Stimulated activated CD8-positive, alpha-beta memory T cell treated with anti-CD3 and anti-CD28 coated beads, Interleukin-7, amount 100 ng/mL, for 24 hours (primary cell): Measurements from ENCODE around the gene CDKN2B-AS1.

Source experiments
- DNase-seq: peaks from one replicate; pipeline ENCODE4 v3.0.0-alpha.2; 2020; ENCODE audit warnings: low read depth

Gene CDKN2B-AS1

GRCh38 chr9:22005702-22006606, 11.4 kb downstream of the CDKN2B-AS1 start:
- no peak for DNase-seq

GRCh38 chr9:22008384-22008716, 13.8 kb downstream of the CDKN2B-AS1 start:
- no peak for DNase-seq

- no peak for DNase-seq
Measured at GRCh38 chr9:22008717-22009505, 14.3 kb downstream of the CDKN2B-AS1 start, which contains the start of gene CDKN2B. CDKN2B (minus strand) TSS chr9:22009305; CDS start chr9:22008953, 352 bp downstream.

DNA sequence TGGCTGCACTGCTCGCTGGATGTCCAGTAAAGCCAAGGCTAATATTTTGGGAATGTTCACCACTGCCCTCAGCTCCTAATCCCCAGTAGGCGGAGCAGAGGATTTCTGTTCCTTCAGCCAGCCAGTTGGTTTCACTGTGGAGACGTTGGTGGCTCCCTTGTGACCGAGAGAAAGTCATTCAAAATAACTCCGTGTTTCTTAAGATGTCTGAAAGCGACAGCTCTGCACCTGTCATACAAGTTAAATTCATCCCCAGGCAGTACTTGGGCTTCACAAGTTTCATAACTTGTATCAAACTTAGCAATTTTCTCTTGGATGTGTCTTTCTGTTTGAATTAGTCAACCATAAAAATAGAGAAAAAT, 14.9 kb downstream of the CDKN2B-AS1 start:
- DNase-seq, result no peak

DNA sequence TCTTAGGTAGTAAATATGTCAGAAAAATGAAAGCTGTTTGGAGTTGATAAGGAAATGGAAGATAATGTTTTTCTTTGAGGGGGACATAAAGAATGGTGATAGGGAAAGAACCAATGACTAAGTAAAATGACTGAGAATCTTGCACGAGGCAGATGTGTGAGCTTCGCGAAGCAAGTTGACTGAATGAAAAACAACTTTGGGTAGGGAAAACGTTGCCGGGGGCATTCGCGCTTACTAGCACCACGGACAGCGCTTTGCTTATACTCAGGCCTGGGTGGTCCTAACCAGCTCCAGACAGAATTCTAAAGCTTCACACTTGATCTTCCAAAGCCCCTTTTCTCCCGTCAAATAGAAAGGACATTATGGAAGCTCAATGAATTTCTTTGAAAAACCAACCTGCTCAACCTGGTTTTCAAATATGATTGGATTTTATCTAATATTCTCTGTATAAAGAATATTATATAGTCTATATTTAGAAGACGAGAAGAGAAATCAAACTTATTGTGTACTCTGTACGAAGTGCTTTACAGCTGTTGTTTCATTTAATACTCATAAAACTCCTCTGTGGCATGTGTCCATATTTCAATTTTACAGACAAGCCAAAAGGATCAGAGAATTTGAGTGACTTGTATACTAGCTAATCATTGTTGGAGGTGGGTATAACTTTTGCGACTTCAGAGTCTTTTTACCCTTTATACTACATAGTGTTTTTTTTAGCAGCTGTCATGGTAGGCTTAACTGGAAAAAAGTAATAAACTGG, 16.5 kb downstream of the CDKN2B-AS1 start:
- DNase-seq, result no peak

DNA sequence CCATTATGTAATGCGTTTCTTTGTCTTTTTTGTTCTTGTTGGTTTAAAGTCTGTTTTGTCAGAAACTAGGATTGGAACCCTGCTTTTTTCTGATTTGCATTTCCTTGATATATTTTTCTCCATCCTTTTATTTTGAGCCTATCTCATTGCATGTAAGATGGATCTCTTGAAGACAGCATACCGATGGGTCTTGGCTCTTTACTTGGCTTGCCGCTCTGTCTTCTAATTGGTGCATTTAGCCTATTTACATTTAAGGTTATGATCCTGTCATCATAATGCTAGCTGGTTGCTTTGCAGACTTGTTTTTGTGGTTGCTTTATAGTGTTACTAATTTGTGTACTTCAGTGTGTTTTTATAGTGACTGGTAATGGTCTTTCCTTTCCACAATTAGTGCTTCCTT, 27.8 kb downstream of the CDKN2B-AS1 start:
- no peak for DNase-seq

- no peak for DNase-seq
Measured at GRCh38 chr9:22026696-22027095, 32.1 kb downstream of the CDKN2B-AS1 start.

DNA sequence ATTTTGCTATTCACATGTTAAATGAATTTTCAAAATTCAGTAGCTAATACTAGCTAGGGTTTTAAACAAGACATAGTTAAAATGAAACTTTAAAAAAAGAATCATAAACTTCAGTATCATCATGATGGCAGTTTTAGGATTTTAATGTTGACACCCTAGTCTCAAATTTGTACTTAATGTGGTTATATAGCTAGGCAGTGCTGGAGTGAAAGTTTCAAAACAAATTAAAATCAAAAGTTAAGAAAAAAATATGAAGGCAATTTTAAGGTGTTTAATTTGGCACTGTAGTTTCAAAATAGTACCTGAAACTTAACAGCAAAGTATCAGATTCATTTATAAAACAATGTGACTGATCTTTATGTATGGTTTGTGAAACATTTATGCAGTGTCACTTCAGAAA, 33.8 kb downstream of the CDKN2B-AS1 start:
- DNase-seq, result no peak

DNA sequence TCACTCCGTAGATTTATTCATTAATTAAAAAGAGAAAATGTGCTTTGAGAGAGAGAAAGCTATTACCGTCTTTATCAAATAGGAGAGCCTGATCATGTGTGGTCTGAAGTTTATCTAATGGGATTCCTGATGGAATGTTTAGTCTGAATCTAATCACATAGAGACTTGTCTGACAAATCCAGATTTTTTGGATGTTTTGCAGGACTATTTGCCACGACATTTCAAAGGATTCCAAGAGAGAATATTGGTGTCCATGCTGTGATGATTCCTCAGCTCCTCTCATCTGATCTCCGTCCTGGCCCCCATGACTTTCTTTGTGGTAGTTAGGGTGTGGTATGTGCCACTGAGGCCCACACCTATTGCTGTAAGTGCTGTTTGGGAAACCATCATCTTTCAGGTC, 34.6 kb downstream of the CDKN2B-AS1 start:
- no peak for DNase-seq

- DNase-seq, result no peak
Measured at GRCh38 chr9:22030101-22030598, 35.6 kb downstream of the CDKN2B-AS1 start.

DNA sequence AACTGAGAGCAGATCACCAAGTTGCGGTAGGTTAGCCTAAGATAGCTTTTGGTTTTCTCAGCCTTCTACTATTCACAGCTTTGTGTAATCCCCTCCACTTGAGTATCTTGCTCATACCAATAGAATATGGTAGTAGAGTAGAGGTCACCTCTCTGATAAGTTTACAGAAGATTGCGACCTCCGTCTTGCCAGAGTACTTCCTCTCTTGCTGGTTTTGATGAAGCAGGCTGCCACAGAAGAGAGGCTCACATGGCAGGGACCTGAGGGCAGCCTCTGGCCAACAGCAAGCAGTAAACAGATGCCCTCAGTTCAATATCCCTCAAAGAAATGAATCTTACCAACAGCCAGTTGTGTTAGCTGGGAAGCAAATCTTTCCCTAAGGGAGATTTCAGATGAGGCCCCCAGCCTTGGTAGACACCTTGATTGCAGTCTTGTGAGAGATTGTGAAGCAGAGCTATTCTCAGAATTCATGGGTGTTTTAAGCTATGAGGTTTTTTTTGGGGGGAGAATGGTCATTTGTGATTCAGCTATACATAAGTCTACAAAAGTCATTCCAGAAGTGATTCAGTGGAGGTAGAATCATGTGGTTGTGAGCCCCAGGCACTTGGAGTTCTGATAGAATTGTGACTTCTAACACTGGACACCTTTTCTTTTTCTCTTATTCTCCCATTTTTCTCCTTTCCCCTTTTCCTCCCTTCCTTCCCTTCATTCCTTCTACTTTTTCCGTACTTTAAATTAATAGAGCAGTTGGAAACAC, 37.2 kb downstream of the CDKN2B-AS1 start:
- no peak for DNase-seq

GRCh38 chr9:22033012-22033630, 38.5 kb downstream of the CDKN2B-AS1 start:
- DNase-seq, result no peak

- no peak for DNase-seq
Measured at GRCh38 chr9:22035591-22036011, 41.0 kb downstream of the CDKN2B-AS1 start.

DNA sequence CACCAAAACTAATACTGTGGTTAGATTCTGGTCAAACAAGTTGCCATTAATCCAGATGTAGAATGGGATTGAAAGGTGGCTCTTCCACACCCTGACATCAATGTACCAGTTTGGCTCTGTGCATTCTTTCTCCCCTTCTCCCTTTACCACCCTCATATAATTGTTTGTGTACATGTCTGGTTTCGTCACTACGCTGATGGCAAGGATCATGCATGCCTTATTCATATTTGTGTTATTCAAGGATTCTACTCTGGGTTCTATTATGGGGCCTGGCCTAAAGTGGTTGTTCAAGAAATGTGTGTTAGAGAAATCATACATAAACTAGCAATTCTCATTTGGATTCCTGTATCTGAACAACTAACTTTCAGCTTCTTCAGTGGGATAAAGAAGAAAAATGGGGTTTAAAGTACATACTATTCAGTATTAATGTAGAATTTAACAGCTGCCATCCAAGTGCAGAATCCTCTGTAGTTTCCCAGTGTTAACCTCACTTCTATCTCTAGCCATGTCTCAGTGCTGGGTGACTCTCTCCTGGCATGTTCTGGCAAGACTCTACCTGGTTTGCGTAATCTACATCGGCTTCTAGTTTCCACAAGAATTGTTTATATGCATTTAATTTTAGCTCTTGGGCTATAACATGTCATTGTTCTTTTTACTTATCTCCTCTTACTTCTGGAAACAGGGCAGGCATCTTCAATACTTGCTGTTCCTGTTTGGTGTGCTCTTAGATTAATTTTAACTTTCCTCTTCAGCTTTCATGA, 42.5 kb downstream of the CDKN2B-AS1 start:
- DNase-seq, result no peak

DNA sequence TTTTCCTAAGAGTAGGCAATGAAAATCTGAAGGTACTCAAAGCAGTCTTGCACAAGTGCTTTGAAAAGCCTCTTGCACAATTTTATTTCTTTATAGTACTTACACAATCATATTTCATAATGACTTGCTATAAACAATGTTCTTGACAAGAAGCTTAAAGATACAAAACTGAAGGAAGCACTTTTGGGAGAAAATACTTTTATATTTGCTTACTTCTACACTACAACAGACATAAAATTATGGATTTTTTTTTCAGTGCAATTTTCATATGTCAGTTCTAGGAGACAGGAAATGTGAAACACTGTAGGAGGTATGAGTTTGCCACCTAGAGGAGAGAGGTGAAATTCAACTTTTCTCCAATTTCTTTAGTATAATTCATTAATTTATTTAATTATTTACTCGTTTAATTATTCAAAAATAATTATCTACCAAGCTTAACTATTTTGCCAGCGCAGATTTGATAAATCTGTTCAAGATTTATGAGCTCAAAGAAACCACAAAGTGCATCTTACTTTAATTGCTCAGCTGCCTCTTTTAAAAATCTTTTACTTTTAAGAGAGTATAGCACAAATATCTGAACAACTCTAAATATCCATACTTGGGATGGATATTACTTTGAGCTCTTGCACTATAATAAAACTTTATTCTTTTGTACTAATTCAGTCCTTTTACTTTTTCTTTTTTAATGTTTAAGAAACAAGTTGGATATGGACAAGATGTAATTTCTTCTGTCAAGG, 43.5 kb downstream of the CDKN2B-AS1 start:
- no peak for DNase-seq

DNA sequence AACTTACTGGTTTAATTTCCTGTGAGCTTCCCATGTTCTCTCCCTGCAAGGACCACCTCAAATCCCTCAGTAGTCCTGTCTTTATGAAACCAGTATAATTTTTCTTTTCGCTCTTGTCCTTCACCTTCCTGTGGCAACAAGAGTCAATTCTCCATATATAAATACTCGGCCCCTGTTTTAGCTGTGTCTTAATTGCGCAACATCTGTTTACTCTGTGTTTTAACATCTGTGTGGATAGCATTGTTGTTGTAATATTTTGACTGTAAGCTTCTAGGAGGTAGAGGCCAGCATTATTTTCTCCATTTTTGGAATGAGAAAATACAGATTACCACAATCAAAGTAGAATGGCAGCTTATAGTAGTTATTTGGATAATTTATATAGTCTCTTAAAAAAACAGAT, 44.7 kb downstream of the CDKN2B-AS1 start:
- DNase-seq, result no peak

DNA sequence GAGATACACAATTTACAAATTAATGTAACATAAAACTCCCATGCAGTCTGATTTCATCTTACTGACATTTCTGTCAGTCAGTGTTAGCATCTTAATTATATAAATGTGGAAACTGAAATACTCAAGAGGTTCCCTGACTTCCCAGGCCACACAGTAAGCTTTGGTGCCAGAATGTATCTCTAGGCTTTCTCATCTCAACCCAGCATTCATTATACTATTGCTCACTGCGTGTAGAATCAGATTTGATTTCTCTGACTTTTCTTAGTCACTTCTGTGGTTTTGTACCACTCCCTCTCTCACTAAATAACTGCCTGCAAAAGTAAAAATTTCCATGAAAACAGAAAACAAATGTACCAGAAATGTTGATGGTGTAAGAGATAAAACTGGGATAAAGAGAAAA, 46.2 kb downstream of the CDKN2B-AS1 start:
- no peak for DNase-seq

- DNase-seq, result no peak
Measured at GRCh38 chr9:22041344-22041743, 46.8 kb downstream of the CDKN2B-AS1 start.

GRCh38 chr9:22041775-22042174, 47.2 kb downstream of the CDKN2B-AS1 start:
- no peak for DNase-seq

GRCh38 chr9:22043928-22044327, 49.3 kb downstream of the CDKN2B-AS1 start:
- no peak for DNase-seq
